Tibial nerve (tissue), 4 donors: ENCODE measurements around the gene TMC3.

Experiments
- CTCF ChIP-seq, 5 experiments: fragments of 200-600 bp in 3 of 5; fragments of 450-650 bp in 2 of 5; sonication (generic) in 3 of 5; IDR thresholded peaks; one replicate each; pipeline ENCODE4 v1.5.1; 2016 to 2019; ENCODE audit warnings: antibody characterized with exemption in 5 of 5, mild to moderate bottlenecking in 3 of 5, moderate library complexity in 2 of 5
- EP300 ChIP-seq, 2 donors: sonication (generic); formaldehyde crosslinking; IDR thresholded peaks; one replicate each; pipeline ENCODE4 v1.6.1; 2017; ENCODE audit warnings: antibody characterized with exemption in 2 of 2, mild to moderate bottlenecking in 1 of 2
- POLR2A ChIP-seq, 2 donors: fragments of 450-650 bp; IDR thresholded peaks; one replicate each; pipeline ENCODE4 v1.6.1; 2017; ENCODE audit warnings: antibody characterized with exemption in 2 of 2, mild to moderate bottlenecking in 2 of 2, moderate library complexity in 2 of 2

GRCh38 chr15:81294516-81294880, 79.5 kb downstream of the TMC3 start:
- TF ChIP-seq CTCF (IDR thresholded peaks at IDR 0.05) (no peak), POLR2A (IDR thresholded peaks at IDR 0.05) (no peak), EP300 (IDR thresholded peaks at IDR 0.05) (no peak)
